HG03354 (cell line): ENCODE measurements around the gene JUP.
"Not testable (repeated sequence)": the region's sequence is repeated elsewhere in the genome, so short reads cannot be mapped to it uniquely, and the experiment has no call there.

ENCODE experiments used
- ATAC-seq: cut with Tn5 transposase; IDR thresholded peaks from one replicate; pipeline ENCODE4 v1.9.1; 2021; ENCODE audit warnings: mild to moderate bottlenecking; ENCODE audit not compliant: unreplicated experiment, poor library complexity, severe bottlenecking

JUP gene

DNA sequence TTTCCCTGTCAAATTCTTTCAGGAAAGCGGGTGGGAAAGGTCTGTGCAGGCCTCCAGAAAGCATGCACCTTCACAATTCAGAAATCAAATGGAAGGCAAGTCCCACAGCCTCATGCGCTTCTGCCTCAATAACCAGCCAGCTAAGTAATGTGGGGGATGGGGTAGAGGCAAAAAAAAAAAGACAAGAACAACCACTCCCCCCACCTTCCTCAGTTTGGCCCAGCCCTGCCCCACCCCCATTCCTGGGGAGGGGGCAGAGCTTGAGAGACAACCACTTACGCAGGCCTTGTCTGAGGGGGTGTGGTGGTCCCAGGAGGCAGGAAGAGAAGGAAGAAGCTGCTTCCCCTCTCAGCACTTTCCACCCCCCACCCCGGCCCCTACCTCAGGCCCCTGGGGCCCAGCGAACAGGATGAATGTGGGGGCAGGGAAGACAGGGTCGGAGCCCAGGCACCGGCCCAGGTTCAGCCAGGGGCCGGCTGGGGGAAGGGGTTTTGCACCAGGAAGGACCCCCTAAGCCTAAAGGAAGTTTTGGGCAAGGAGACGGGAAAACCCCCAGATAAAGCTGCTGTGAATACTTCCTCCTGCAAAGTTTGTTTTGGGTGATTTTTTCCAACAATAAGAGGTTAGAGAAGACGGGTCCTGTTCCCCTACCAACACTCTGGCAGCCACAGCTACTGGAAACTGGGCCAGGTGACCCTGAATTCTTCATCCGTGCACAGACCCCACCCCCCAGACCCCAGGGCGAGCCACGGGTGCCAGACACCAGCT lies 1.2 kb downstream of the JUP start:
- ATAC-seq: no peak

DNA sequence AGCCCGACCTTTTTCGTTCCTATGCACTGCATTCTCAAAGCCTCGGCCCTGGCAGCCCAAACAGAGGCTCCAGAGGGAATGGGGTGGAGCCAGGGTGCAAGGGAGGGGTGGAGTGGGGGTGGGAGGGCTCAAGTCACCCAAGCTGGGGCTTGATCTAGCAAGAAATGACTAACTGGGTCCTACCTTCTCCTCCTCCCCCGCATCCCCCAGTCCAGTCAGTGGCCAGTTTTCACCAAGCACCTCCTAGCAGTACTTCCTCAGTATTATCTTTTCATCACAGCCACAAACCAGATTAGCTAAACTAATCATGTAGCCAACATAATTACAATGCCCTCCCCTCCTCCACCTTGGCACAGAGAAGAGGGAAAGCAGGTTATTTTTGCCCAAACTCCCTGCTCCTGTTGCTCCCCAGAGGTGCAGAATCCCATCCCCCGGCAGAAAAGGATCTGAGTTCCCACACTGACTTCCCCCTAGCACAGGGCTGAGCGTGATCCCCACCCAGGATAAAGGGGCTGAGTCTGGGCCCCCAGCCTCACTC lies 2.2 kb downstream of the JUP start:
- ATAC-seq: no peak

DNA sequence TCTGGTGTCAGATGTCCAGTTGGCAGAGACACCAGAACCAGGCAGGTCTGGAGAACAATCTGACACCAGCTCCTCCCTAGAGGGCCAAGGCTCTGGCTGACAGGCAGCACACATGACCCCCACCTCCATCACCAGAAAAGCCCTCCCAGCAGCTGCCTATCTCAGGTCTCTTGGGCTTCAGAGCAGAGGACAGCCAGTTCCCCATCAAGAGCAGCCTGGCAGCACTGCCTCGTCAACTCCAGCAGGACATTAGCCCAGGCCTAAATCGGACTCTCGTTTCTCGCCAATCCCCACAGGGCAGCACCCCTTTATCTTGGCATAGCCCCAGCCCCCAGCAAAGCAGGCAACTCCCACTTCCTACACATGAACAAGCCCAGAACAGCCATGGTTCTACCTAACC lies 4.4 kb downstream of the JUP start:
- ATAC-seq: no peak

DNA sequence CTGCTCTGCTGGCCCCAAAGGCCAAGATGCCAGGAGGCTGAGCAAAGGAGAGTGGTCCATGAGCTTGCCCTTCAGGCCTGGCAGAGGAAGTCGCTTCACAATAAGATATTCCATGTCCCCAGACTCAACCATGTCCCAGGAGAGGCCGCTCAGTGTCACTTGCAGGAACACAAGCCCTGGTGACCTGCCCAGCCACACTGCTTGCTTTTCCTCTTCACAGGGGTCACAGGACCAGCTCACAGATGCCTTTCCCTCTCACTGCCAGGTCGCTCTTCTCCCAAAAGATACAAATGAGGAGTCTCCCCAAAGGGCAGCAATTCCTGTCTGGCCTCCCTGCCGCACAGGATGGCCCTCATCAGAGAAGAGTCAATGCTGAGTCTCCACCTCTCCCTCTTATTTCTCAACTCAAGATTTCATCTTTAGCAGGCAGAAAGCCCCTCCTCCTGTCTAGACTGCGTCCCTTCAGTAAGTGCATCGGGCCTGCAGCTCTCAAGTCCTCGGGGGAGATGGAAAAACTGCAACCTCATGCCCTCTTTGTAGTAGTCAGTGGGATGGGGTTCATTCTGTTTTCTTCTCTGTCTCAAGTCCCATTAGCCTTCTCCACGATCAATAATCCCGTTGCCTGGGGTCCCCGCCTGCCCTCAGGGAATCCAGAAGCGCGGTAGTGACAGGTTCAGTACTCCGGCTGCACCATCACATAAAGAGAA lies 5.0 kb downstream of the JUP start:
- no peak for ATAC-seq

DNA sequence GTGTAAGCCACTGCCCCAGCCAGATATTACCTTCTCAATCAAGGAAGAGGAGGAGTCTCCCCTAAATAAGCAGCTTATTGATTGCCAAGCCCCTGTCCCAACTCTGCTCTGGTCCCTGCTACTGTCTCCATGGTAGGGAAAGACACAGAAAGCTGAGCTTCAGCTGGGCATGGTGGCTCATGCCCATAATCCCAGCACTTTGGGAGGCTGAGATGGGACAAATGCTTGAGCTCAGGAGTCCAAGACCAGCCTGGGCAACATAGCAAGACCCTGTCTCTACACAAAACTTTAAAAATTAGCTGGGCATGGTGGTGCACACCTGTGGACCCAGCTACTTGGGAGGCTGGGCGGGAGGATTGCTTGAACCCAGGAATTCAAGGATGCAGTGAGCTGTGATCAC lies 6.6 kb downstream of the JUP start:
- no peak for ATAC-seq

DNA sequence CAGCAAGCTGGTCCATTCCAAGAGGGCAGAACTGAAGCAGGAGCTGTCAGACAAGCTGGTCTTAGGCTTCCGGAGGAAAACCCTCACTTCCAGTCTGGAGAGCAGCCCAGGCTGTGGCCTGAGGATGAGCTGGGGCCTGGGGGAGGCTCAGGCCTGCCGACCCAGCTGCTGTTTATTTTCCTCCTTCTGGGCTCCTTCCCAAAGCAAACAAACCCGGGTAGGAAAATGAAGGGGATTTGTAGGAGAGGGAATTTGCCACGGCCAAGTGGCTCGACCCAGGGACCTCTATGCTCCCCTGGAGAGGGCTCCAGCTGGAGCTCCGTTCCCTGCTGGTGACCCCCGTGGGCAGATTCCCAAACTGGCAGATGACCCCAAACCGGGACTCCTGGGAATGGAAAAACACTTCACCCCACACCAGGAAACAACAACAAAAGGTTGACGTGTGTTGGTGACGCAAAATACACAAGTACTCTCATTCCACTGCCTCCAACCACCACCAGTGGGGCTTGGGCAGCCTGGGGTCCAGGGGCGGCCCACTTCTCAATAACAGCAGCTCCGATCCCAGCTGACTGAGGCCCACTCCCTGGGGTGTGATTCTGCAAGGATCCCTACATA lies 8.8 kb downstream of the JUP start:
- no peak for ATAC-seq

DNA sequence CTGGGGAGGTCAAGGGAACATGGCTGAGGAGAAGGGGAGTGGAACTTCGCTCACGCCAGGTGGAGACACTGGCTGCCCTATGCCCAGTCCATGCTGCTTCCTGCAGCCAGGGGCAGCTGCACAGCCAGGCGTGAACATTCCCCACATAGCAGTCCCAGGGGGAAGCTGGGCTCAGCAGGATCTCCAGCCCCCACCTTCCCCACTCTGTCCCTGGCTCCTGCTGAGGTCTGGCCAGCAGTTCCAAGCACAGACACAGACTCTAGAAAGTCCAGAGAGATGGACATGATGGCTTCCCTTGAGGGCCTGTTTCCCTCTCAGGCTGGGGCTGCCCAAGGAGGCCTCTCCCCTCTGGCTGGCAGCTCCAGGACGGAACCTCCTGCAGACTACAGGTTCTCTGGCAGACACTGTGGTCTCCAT lies 9.3 kb downstream of the JUP start:
- no peak for ATAC-seq

DNA sequence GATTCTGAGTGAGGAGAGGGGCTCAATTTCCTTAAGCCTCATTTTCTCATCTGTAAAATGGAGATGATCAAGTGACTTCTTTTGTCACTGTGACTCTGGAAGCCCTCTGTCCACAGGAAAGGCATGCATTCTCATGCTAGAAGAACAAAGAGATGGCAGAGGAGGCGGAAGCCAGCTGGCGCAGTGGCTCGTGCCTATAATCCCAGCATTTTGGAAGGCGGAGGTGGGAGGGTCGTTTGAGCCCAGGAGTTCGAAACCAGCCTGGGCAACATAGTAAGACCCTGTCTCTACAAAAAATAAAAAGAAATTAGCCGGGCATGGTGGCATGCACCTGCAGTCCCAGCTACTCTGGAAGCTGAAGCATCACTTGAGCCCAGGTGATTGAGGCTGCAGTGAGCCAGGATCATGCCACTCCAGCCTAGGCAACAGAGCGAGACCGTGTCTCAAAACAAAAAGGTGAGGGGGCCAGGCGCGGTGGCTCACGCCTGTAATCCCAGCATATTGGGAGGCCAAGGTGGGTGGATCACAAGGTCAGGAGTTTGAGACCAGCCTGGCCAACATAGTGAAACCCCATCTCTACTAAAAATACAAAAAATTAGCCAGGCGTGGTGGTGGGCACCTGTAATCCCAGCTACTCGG lies 10.1 kb downstream of the JUP start:
- ATAC-seq: not testable (repeated sequence)

DNA sequence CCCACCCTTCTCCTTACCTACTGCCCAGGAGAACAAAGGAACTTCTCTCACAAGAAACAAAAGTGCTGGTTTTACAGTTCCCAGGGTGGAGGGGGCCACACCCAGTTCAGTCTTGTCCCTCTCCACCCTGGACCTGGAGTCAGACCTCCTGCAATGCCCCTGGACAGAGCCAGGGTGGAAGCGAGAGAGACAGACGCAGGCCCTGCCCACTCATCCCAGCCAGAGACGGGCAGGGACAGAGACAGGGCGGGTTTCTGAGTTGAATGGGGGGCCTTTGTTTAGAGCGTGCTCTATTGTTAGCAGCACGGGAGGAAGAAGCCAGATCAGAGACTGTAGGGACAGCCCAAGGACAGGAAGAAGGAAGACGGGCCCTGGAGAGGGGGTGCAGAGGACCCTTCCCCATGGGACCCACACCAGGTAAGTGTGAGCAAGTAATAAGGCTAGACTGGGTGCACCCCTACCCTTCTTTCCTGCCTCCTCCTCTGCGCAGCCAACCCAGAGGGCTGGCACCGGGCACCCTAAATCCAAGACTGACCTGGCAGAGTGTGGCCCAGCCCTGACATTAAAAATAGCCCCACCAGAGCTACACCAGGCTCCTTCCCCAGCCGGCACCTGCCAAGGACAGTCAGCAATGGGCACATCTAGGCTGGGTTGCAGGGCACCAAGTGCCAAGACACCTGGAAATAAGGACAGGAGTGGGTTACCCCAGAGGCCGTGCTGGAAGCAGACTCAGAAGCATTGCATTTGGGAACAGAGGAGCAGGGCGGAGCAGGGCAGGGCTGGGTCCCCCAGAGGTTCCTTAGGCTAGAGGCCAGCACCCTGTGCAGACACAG lies 10.9 kb downstream of the JUP start:
- no peak for ATAC-seq

DNA sequence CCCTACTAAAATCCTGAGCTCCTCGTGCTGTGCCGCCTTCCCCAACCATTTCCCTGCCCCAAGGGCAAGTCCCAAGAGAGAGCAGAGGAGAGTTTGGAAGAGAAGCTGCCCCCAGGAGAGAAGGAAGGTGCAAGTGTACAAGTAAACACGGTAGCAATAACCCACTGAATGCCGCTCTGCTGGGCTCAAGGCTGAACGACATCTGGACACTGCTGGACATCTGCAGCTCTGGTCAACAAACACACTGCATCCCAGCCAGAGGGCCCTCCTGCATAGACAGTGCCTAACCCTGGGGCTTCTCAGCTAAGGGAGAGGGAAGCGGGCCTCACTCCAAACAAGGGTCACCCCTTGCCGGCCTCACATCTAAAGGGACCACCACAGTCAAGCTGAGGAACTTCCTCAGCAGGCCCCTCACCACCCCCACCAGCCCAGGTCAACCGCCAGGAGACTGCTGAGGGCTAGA lies 12.7 kb downstream of the JUP start:
- no peak for ATAC-seq

DNA sequence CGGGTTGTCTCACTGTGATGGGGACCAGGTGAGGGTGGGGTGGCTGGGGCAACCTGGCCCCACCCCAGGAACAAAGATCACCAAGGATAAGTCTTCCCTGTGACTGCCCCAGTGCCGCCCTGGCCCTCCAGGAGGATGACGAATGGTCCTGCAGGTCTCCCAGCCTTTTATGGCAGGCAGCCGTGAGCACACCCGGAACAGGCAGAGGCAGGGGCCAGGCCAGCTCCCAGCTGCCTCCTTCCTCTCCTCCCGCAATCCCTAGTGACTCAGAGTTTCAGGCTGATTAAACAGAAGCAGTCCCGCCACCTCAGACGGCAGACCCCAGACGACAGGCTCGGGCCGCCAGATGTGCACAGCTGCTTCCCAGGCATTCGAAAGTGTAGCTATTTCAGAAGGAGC lies 13.3 kb downstream of the JUP start:
- no peak for ATAC-seq

DNA sequence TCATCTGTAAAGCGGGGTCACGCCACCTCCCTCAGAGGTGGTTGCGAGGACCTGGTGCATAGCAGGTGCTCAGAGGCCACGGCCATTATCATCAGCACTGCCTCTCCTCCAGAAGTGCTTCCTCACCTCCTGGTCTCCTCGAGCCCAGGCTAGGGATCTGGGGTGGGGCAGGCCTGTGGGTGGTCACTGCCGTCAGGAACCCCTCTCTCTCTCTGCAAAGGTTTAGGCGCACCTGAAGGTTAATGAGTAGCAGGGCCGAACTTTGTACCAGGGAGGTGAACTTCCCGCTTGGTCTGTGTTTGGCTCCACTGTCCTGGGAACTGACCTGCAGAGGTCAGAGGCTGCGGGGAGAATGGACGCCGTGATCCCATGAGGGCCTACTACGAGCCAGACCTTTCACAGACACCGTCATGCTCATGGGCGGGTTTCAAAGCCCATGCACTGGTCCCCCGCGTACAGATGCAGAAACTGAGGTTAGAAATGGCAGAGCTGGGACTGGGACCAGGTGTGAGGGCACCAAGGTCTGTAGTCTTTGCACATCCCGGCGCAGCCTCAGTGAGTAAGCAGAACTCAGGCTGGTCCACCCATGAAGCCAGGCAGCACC lies 13.8 kb downstream of the JUP start:
- no peak for ATAC-seq

DNA sequence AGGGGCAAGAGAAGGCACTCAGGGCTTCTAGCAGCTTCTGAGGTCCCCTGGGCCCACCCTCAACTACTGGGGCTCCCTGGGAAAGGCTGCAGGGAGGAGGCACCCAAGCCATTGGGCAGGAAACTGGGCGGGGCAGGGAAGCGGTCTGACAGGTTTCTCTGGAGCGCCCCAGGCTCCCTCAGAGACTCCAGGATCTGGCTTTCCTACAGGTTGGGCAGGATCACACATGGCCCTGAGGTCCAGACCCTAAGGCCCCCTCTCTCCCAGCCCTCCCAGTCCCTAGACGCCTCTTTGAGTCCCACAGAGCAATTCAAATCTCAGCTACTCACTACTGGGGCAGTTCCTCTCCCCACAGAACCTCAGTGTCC lies 14.3 kb downstream of the JUP start:
- ATAC-seq: no peak

DNA sequence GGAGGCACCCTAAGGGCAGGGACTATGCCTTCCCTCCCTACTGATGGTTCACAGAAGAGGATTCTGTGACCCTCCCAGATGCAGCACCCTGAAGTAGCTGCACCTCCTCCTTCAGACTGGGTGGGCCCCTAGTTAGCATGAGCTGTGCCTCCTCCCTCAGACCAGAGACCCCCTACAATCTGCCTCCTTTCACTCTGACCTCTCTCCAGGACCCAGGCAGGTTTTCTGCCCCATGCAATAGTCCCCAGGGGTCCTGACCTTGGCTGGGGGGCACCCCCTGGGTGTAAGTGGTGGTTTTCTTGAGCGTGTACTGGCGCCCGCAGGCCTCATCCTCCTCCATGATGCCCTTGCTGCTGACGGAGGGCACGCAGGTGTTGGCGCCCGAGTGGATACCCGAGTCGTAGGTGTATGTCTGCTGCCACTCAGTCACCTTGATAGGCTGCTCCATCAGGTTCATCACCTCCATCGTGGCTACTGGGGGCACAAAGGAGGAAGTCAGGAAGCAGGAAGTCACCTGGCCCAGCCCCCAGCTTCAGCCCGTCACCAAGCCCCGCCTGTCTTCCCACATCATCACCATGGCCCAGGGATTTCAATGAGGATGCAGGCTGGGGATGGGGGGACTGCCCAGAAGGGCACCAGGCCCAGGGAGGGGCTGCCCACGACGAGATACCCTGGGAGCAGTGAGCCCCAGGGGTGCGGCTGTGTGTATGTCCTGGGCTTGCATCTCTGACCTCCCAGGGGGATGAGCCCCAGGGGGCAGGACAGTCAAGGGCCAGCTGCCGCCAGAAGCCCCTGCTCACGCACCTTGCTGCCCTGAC lies 14.9 kb downstream of the JUP start:
- no peak for ATAC-seq

DNA sequence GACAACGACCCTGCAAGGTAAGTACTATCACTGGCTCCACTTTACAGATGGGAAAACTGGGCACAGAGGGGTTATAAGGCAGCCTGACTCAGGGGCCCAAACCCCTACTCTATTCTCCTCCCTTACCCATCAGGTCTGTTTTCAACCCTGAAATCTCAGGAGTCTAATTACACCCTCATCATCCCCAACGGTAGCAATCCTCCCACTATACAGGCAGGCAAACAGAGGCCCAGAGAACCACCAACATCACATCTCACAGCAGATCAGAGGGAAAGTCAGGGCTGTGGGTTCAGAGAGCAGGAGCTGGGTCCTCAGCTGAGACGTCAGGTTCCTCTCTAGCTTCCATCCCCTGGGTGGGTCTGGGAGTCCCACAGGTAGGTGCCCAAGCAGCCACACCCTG lies 16.5 kb downstream of the JUP start:
- no peak for ATAC-seq

DNA sequence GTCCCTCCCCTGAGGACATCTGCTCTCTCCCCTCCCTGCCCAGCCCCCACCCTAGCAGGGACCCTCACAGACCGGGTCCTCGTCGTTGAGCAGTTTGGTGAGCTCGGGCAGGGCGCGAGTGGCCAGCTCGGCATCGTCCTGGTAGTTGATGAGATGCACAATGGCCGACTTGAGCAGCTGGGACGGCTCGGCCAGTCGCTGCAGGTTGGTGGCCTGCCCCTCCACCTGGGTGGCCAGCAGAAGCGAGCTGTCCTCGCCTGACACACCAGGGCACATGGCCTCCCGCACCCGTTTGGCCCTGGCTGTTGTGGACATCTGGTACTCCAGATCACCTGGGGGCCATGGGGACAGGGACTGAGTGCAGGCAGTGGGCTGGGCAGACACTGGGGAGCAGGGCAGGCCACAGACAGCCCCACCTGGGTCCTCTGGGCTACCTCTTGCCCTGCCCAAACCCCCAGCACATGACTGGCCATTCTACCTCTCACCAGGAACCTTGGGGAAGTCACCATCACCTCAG lies 17.1 kb downstream of the JUP start:
- no peak for ATAC-seq

DNA sequence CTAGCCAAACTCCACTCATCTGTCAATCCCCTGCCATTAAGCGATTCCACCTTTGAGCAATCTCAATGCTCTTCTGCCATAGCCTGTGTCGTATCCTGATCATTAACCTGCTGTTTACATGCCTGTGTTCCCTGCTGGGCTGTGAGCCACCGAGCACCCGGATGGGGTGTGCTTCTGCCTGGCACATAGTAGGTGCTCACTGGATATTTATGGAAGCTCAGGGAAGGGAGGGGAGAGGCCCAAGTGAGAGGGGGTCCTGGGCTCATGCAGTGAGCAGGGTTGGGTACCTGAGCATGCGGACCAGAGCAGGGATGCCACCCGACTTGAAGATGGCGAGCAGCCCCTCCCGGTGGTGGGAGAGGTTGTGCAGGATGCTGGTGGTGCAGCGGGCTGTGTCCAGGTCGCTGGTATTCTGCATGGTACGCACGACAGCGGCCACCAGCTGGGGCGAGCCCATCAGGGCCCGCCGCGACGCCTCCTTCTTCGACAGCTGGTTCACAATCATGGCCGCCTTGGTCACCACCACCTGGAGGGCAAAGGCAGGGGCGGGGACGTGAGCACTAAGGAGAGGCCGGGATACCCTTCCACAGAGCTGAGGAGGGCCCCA lies 17.7 kb downstream of the JUP start:
- ATAC-seq: no peak
